NT2/D1 (cell line): ENCODE results near the gene SPEM1.

ENCODE experiments used
- SUZ12 ChIP-seq: IDR thresholded peaks from 2 replicates; pipeline ENCODE4 v1.6.1; 2011; ENCODE audit not compliant: insufficient read length, insufficient read depth; ENCODE audit errors: extremely low read depth
- YY1 ChIP-seq: IDR thresholded peaks from 2 replicates; pipeline ENCODE4 v1.6.1; 2011; ENCODE audit not compliant: insufficient read length, insufficient read depth

GRCh38 chr17:7465597-7466275, 45.6 kb downstream of the SPEM1 start:
- TF ChIP-seq SUZ12 (no peak), YY1 (no peak)
